ENCODE measurements around the gene TSACC.

The TSACC gene

DNA sequence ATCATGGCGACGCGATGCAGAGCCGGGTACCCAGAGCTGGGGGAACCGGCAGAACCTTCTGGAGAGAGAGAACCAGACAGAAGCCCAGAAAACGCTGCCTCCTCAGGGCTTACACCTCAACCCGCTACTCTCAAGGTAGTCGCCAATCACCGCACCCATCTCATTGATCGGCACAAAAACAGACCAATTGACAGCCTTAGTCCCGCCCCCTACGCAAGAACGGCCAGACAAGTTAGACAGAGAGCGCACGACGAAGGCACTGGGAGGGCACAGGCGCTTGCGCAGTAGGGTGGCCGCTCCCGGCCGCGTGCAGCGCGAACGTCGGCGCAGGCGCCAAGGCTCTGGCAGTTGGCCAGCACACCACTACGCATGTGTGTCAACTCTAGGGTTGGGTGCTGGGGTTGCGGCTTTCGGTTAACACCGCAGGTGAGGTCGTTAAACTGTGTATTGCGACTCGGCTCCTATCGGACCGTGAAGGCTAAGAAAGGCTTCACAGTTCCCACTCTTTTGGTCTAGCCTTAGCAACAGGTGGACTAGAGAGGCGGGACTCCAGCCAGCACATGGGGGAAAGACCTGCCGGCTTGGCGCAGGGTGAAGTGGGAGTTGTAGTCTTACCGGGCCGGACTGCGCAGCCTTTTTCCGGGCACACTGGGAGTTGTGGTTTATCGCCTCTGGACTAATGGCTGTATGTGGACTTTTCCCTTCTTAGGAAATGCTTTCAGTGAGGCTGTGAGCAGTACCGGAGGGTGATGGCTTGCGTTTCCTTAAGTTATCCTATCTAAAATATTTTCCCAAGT lies at the start of gene TSACC, which contains the start of gene CCT3:
TSACC (plus strand) TSS at position 347 of the 797 bp plus-strand sequence. CDS start 1,232 bp downstream, outside the sequence.
CCT3 (minus strand) TSS at position 113 of the 797 bp plus-strand sequence; CDS start at position 5, 108 bp downstream.
- DNase-seq (ENCODE audit: low read depth), result peak; percentile 100
- TF ChIP-seq, protein P1, sequence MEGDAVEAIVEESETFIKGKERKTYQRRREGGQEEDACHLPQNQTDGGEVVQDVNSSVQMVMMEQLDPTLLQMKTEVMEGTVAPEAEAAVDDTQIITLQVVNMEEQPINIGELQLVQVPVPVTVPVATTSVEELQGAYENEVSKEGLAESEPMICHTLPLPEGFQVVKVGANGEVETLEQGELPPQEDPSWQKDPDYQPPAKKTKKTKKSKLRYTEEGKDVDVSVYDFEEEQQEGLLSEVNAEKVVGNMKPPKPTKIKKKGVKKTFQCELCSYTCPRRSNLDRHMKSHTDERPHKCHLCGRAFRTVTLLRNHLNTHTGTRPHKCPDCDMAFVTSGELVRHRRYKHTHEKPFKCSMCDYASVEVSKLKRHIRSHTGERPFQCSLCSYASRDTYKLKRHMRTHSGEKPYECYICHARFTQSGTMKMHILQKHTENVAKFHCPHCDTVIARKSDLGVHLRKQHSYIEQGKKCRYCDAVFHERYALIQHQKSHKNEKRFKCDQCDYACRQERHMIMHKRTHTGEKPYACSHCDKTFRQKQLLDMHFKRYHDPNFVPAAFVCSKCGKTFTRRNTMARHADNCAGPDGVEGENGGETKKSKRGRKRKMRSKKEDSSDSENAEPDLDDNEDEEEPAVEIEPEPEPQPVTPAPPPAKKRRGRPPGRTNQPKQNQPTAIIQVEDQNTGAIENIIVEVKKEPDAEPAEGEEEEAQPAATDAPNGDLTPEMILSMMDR (conservative IDR thresholded peaks at IDR 0.05; ENCODE audit: low read depth, low read length), result no peak
- peak within 1 kb of the TSS; percentile 86 for H3K4me3 ChIP-seq (ENCODE audit: low read depth, low read length)

DNA sequence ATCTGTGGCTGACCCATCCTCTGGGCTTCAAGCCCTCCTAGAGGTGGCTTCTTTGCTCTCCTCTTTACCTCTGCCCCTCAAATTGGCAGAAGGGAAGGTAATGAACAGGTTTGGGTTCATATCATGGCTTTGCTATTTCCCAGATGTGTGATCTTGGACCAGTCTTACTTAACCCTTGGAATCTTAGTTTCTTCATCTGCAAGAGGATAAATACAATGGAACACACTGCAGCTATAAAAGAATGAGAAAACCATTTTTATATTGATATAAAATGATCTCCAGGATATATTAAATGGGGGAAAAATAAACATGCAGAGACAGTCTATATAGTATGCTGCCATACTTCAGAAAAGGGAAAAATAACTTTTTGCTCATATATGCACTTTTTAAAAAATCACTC lies 48.5 kb upstream of the TSACC start:
- no peak for DNase-seq (ENCODE audit: low read depth)
- TF ChIP-seq, protein P1 (conservative IDR thresholded peaks at IDR 0.05; ENCODE audit: low read depth, low read length), result no peak
- H3K4me3 ChIP-seq (ENCODE audit: low read depth, low read length), result no peak overlapping the region

DNA sequence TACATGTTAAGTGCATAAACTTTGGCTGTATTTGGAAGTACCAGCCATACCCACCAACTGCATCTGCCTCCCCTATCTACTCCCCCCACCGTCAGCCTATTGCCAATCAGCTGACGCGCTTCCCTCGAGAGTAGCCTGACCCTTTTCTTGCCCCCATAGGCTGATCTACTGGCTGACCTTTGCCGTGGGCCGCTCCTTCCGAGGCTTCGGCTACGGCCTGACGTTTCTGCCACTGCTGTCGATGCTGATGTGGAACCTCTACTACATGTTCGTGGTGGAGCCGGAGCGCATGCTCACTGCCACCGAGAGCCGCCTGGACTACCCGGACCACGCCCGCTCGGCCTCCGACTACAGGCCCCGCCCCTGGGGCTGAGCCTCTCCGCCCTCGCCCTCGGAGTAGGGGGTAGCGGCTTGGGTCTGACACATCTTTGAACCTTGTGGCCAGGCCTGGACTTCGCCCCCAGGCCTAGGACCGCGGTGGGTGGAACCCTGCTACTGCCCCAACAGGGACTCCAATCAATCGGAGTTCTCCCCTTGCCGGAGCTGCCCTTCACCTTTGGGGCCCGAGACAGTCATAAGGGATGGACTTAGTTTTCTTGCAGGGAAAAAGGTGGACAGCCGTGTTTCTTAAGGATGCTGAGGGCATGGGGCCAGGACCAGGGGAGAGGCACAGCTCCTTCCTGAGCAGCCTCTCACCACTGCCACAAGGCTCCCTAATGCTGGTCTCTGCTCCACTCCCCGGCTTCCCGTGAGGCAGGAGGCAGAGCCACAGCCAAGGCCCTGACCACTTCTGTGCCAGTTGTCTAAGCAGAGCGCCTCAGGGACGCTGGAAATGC lies 46.9 kb upstream of the TSACC start:
- TF ChIP-seq, protein P1 (conservative IDR thresholded peaks at IDR 0.05; ENCODE audit: low read depth, low read length), result no peak
- H3K4me3 ChIP-seq (ENCODE audit: low read depth, low read length), result peak overlapping the region; percentile 74
- DNase-seq (ENCODE audit: low read depth), result peak; percentile 89

DNA sequence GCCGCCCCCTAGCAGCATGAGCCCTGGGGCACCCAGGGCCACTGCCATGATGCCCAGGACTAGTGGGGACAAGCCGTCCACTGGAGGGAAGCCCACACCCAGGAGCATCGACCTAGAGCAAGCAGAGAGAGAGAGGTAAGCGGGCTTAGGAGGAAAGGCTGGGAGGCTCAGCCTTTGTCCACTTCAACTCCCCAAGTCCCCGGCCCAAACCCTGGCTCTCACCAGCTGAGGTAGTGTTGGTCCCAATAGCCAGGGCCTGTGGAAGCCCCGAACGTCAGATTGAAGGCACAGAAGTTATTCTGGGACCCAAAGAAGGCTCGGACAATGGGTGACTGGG lies 45.3 kb upstream of the TSACC start:
- TF ChIP-seq, protein P1 (conservative IDR thresholded peaks at IDR 0.05; ENCODE audit: low read depth, low read length), result no peak
- no peak for DNase-seq (ENCODE audit: low read depth)
- no peak overlapping the region for H3K4me3 ChIP-seq (ENCODE audit: low read depth, low read length)

DNA sequence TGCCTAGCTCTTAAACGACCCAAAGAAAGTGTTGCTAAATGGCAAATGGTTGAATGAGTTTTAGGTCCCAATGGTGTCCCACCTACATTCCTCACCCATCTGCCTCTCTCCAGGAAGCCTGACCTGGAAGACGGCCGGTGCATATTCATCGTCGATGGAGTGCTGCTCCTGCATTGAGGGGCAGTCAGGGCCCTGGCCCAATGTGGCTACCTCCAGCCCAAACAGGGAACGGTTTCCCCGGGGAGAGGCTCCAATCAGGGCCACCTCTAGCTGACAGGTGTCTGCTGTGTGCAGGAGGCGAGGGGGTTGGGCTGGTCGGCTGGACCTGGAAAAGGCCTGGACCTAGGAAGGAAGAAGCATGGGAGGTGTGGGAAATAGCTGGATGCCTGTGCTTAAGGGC lies 44.4 kb upstream of the TSACC start:
- TF ChIP-seq, protein P1 (conservative IDR thresholded peaks at IDR 0.05; ENCODE audit: low read depth, low read length), result no peak
- H3K4me3 ChIP-seq (ENCODE audit: low read depth, low read length), result no peak overlapping the region
- no peak for DNase-seq (ENCODE audit: low read depth)

DNA sequence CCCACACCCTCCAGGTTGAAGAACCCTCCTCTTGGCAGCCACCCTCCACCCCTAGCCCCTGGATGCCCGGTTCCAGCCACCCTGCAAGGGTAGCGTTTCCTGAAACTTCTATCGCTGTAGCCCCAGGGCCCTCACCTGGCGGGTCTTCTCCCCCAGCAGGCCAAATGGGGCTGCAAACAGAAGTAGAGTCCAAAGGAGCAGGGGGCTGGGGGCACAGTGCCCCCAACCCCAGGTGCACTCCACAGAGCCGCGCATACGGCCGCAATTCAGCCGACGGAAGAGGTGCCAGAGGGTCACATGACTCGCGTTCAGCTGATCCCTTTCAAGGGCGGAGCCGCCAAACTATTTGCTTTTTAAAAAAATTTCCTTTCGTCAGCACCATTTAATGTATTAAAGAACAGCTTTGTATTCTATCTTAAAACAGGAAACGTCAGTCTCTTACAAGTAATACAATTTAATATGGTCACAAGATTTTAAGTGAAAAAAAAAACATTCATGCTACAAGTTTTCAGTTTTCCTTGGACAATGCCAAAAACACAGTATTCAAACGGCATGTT lies 42.9 kb upstream of the TSACC start, which contains the start of gene GLMP:
GLMP (minus strand) TSS at position 289 of the 557 bp plus-strand sequence; CDS start at position 255, 34 bp downstream.
- H3K4me3 ChIP-seq (ENCODE audit: low read depth, low read length), result peak within 1 kb of the TSS; percentile 92
- DNase-seq (ENCODE audit: low read depth), result peak; percentile 76
- TF ChIP-seq, protein P1 (conservative IDR thresholded peaks at IDR 0.05; ENCODE audit: low read depth, low read length), result no peak
